AG10803 (cell line): ENCODE measurements around the gene NFIC.
"Not testable (repeated sequence)": the region's sequence is repeated elsewhere in the genome, so short reads cannot be mapped to it uniquely, and the experiment has no call there.

Experiments used
- DNase-seq: peaks from one replicate; pipeline ENCODE4 v3.0.0; 2010; ENCODE audit warnings: low read depth
- H3K4me3 ChIP-seq: 2 replicates; pipeline ENCODE4 v1.5.1; 2011; ENCODE audit warnings: mild to moderate bottlenecking, low read length, control low read depth
- TF ChIP-seq, protein P1 (sequence below): conservative IDR thresholded peaks from 2 replicates; pipeline ENCODE4 v1.5.1; 2011; ENCODE audit warnings: mild to moderate bottlenecking, low read length, control low read depth, inconsistent platforms

Gene NFIC

DNA sequence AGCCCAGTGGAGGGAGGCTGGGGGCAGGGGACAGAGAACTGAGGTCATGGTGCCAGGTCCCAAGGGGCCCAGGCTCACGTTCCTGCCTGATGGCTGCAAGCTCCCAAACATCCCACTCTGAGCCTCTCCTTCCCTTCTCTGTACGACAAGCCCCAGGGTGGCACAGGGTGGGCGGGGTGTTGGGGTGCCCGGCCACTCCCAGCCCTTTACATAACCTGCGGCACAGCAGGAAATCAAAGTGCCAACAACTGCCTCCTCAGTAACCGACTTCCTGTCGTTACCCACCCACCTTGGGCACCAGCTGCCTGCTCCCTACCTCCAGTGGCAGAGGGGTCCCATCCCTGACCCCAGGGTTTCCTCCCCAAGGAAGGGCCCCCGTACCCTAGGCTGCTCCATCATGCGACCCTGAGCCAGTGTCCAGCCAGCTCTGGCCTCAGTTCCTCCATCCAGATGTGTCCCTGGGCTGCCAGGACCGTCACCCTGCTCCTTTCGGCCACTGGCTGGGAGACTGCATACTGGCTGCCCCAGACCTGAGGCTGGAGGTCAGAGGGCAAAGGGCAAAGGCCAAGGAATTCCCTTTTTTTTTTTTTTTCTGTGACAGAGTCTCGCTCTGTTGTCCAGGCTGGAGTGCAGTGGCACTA is 27.7 kb upstream of the NFIC start:
- H3K4me3 ChIP-seq, result no peak overlapping the region
- TF ChIP-seq, protein P1, sequence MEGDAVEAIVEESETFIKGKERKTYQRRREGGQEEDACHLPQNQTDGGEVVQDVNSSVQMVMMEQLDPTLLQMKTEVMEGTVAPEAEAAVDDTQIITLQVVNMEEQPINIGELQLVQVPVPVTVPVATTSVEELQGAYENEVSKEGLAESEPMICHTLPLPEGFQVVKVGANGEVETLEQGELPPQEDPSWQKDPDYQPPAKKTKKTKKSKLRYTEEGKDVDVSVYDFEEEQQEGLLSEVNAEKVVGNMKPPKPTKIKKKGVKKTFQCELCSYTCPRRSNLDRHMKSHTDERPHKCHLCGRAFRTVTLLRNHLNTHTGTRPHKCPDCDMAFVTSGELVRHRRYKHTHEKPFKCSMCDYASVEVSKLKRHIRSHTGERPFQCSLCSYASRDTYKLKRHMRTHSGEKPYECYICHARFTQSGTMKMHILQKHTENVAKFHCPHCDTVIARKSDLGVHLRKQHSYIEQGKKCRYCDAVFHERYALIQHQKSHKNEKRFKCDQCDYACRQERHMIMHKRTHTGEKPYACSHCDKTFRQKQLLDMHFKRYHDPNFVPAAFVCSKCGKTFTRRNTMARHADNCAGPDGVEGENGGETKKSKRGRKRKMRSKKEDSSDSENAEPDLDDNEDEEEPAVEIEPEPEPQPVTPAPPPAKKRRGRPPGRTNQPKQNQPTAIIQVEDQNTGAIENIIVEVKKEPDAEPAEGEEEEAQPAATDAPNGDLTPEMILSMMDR, result no peak
- no peak for DNase-seq

DNA sequence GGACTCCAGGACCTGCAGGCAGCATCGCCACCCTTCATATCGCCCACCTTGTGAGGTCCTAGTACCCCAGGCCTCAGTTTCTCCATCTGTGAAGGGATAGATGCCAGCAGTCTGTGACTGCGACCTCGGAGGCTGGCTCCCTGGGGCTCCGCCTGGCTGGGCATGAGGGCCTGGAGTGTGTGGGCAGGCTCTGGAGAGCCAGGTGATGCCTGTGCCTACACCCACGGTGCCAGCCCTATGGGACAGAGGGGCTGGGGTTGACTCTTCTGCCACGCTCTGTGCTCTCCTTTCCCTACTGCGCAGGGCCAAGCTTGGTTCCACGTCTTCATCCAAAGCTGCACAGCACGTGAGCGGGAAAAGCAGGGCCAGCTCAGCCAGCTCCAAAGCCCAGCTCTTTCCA is 26.0 kb upstream of the NFIC start:
- DNase-seq, result no peak
- no peak overlapping the region for H3K4me3 ChIP-seq
- TF ChIP-seq, protein P1, result no peak

DNA sequence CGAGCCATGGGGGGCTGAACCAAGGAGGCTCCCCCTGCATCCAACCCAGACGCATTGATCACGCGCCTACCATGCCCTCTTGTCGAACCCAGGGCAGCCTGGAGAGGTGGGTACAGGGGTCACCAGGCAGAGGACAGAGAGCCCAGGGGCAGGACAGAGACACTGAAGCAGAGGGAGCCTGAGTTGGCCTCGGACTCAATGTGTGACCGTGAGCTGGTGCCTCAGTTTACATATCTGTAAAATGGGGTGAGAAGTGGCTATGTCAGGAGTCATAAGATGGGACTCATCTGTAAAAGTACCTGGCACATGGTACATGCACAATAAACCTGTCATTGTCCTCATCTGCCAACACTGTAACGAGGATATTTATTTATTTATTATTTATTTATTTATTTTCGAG is 24.1 kb upstream of the NFIC start:
- H3K4me3 ChIP-seq, result no peak overlapping the region
- DNase-seq, result no peak
- TF ChIP-seq, protein P1, result no peak

DNA sequence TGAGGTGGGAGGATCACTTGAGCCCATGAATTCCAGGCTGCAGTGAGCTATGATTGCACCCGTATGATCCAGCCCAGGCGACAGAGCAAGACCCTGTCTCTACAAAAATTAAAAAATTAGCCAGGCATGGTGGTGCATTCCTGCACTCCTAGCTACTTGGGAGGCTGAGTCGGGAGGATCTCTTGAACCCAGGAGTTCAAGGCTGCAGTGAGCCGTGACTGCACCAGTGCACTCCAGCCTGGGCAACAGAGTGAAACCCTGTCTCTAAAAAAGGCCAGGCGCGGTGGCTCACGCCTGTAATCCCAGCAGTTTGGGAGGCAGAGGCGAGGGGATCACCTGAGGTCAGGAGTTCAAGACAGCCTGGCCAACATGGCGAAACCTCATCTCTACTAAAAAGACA is 23.4 kb upstream of the NFIC start:
- H3K4me3 ChIP-seq, DNase-seq: not testable (repeated sequence)

DNA sequence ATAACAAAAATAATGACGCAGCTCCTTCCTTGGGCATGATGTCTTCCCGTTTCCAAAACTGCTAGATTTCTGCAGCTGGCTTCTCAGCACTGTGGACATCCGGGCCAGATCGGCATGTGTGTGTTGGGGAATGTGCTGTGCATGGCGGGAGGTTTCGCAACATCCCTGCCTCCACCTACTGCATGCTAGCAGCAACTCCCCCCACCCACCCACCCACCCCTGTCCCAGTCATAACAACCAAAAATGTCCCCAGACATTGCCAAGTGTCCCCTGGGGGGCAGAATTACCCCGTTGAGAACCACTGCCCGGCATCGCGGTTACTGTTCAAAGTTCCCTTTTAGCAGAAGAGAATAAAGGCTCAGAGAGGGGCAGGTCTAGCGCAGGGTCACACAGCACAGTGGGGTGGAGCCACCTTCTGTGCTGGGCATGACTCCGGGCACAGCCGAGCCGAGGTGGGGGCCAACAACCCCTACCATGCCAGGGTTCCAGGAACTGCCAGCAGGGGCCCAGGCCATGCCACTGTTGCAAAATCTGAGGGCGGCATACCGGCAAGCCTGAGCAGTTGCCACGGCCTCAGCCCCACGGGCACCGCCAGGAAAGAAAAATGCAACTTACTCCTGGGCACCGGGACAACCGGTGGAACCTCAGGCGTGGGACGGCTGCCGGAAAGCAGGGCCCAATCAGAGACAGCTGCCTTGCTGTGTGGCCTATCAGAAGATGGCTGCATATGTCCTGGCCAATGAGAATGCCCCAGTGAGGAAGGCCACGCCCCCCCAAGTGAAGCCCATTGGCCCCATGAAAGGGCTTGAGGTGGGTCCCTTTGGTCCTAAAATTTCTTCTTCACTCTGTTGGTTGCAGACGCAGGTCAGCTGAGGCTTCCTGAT is 22.5 kb upstream of the NFIC start:
- H3K4me3 ChIP-seq, result peak overlapping the region; percentile 62
- TF ChIP-seq, protein P1, result no peak
- DNase-seq, result peak; percentile 94

DNA sequence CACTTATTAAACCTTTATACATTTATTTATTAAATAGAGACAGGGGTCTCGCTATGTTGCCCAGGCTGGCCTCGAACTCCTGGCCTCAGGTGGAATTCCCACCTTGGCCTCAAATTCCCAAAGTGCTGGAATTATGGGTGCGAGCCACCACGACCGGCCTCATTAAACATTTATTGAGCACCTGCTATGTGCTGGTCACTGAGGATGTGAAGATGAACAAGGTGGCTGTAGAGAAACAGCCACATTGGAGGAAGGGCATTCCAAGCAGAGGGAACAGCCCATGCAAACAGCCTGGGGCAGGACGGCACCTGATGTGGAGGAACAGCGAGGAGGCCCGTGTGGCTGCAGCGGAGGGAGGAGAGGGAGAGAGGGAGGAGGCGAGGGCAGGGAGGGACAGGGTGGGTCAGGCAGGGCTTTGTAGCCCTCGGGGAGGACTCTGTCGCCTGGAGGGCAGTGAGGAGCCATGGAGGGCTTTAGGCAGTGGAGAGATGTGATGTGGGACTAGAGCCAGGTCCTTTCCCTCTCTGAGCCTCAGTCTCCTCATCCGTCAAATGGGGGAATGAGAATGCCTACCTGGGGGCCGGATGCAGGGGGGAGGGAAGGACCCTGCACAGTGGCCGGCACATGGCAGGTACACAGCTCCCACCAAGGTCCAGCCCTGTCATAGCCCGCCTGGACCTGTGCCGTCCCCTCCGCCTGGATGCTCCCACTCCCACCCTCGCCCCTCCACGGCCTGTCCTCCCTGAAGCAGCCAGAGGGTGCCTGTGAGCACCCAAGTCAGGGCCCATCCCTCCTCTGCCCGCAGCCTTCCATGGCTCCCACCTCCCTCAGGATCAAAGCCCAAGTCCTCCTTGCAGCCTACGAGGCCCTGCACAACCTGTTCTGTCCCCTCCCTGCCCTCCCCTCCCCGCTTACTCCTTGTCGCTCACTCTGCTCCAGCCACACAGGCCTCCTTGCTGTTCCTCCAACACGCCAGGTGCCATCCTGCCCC is 21.5 kb upstream of the NFIC start:
- H3K4me3 ChIP-seq, result no peak overlapping the region
- no peak for DNase-seq
- TF ChIP-seq, protein P1, result no peak

DNA sequence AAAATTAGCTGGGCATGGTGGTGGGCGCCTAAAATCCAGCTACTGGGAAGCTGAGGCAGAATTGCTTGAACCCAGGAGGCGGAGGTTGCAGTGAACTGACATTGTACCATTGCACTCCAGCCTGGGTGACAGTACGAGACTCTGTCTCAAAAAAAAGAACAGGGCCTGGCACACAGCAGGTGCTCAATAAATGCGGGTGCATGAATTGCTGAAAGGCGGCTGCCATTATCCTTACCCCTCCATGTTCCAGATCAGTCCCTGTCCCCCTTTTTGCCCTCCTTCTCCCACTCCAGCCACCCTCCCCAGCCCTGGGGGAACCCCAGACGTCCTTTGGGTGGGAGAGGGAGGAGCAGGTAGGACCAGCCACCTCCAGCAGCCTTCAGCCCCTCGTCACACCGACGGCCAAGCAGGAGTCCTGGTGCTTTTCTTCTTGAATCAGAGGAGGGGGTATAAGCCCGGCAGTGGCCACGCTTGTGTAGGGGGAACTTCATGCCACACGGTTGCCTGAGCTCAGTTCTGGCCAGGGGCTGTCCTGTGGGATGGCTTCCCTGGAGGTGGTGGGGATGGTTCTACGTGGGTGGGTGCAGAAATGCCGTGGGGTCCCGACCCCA is 20.4 kb upstream of the NFIC start:
- DNase-seq, result no peak
- H3K4me3 ChIP-seq, result no peak overlapping the region
- TF ChIP-seq, protein P1, result no peak
